Measurements from ENCODE around the gene SMYD5.

GRCh38 chr2:73258186-73258912 is 44.3 kb downstream of the SMYD5 start:
- TF ChIP-seq POLR2A (IDR thresholded peaks at IDR 0.05; ENCODE audit: low read length), result no peak
- TF ChIP-seq GATA1 (IDR thresholded peaks at IDR 0.05; ENCODE audit: low read depth, low read length), result no peak
